ENCODE results near the gene XYLB.

DNA sequence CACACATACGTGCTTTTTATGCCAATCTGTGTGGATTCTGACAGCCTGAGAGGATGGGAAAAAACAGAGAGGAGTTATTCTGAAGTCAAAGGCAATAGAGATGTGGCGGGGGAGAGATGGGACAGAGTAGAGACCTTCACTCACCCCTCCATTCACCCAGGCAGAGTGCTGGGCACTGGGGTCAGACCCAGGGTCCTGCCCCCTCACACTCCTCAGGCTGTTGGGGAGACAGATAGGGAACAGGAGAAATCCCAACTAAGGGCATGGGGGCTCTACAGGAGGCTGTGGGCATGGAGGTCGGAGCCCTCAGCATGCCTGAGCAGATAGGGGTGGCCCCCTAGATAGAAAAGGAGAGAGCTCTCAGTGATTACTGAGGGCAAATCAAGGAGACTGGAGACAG, 34.2 kb upstream of the XYLB start:
- TF ChIP-seq POLR2AphosphoS5 (IDR thresholded peaks at IDR 0.05) (no peak), POLR2A (IDR thresholded peaks at IDR 0.05) (no peak)
- TF ChIP-seq, protein P1, sequence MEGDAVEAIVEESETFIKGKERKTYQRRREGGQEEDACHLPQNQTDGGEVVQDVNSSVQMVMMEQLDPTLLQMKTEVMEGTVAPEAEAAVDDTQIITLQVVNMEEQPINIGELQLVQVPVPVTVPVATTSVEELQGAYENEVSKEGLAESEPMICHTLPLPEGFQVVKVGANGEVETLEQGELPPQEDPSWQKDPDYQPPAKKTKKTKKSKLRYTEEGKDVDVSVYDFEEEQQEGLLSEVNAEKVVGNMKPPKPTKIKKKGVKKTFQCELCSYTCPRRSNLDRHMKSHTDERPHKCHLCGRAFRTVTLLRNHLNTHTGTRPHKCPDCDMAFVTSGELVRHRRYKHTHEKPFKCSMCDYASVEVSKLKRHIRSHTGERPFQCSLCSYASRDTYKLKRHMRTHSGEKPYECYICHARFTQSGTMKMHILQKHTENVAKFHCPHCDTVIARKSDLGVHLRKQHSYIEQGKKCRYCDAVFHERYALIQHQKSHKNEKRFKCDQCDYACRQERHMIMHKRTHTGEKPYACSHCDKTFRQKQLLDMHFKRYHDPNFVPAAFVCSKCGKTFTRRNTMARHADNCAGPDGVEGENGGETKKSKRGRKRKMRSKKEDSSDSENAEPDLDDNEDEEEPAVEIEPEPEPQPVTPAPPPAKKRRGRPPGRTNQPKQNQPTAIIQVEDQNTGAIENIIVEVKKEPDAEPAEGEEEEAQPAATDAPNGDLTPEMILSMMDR (IDR thresholded peaks at IDR 0.05), result no peak
